OCI-LY3 (cell line): Measurements from ENCODE around the gene DLGAP4.

Experiments
- EZH2phosphoT487 ChIP-seq: fragments of 200-600 bp; shearing (Covaris generic); IDR thresholded peaks from 2 replicates; pipeline ENCODE4 v1.6.1; 2018; ENCODE audit warnings: antibody characterized with exemption, mixed run types, low read depth
- TF ChIP-seq, protein P1 (sequence below): fragments of 200-600, 300-600 bp; sonication (generic); IDR thresholded peaks from 2 replicates; pipeline ENCODE4 v1.5.1; 2014; ENCODE audit warnings: antibody characterized with exemption, low read length, low read depth

- TF ChIP-seq, protein P1, sequence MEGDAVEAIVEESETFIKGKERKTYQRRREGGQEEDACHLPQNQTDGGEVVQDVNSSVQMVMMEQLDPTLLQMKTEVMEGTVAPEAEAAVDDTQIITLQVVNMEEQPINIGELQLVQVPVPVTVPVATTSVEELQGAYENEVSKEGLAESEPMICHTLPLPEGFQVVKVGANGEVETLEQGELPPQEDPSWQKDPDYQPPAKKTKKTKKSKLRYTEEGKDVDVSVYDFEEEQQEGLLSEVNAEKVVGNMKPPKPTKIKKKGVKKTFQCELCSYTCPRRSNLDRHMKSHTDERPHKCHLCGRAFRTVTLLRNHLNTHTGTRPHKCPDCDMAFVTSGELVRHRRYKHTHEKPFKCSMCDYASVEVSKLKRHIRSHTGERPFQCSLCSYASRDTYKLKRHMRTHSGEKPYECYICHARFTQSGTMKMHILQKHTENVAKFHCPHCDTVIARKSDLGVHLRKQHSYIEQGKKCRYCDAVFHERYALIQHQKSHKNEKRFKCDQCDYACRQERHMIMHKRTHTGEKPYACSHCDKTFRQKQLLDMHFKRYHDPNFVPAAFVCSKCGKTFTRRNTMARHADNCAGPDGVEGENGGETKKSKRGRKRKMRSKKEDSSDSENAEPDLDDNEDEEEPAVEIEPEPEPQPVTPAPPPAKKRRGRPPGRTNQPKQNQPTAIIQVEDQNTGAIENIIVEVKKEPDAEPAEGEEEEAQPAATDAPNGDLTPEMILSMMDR: no peak
- no peak for TF ChIP-seq EZH2phosphoT487
These were observed 28.4 kb downstream of the DLGAP4 start for GRCh38 chr20:36334281-36335205.
